Activated CD4-positive, alpha-beta T cell treated with anti-CD3 and anti-CD28 coated beads, Interleukin-10, Interleukin-2, amounts not matched to agents 100 ng/mL and 50 ng/mL, durations not matched to agents 16 hours and 8 hours (primary cell): Measurements from ENCODE around the gene ENPP7.

Source experiments
- DNase-seq: peaks from one replicate; pipeline ENCODE4 v3.0.0-alpha.2; 2020

Gene ENPP7, protein sequence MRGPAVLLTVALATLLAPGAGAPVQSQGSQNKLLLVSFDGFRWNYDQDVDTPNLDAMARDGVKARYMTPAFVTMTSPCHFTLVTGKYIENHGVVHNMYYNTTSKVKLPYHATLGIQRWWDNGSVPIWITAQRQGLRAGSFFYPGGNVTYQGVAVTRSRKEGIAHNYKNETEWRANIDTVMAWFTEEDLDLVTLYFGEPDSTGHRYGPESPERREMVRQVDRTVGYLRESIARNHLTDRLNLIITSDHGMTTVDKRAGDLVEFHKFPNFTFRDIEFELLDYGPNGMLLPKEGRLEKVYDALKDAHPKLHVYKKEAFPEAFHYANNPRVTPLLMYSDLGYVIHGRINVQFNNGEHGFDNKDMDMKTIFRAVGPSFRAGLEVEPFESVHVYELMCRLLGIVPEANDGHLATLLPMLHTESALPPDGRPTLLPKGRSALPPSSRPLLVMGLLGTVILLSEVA

DNA sequence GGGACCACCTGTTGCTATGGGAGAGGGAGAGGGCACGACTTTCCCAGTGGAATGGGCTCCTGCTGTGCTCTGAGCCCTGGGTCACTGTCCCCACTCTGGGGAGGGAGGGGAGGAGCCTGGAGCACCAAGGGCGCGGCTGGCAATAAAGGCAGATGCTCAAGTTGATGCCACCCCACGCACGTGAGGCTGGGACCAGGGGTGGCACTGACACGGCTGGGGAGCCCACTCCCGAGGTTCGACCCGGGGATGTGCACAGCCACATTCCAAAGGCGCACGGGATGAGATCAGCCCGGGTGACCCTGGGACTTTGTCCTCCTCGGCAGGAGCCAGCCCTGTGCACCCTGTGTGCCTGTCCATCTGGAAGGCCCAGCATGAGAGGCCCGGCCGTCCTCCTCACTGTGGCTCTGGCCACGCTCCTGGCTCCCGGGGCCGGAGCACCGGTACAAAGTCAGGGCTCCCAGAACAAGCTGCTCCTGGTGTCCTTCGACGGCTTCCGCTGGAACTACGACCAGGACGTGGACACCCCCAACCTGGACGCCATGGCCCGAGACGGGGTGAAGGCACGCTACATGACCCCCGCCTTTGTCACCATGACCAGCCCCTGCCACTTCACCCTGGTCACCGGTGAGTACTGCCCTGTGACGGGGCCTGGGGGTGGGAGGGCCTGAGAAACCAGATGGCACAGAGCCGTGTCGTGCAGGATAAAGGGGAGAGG lies at the start of gene ENPP7:
TSS of gene ENPP7 (plus strand) at position 175 of the 715 bp plus-strand sequence. CDS start at position 372, 197 bp downstream.
- no peak for DNase-seq

DNA sequence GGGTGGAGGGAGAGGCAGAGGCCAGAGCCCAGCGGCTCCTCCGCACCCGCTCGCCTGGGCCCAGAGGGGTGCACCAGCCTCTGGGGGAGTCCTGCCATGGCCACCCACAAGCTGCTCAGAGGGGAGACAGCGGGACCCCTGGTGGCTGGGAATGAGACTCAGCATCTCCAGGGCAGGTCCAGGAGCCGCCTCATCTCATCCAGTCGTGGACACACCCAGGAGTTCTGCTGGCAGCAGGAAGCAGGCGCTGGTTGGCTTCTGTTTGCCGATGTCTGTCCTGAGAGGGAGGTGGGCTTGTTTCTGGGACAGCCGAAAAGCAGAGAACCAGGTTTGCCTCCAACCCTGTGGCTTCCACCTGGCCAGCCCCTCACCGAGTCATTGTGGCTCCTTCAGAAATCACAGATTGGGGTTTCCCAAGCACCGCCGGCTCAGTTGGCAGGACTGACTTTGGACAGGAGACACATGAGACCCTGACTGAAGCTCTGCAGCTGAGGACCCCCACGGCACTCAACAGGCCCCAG lies 49.6 kb upstream of the ENPP7 start:
- no peak for DNase-seq

DNA sequence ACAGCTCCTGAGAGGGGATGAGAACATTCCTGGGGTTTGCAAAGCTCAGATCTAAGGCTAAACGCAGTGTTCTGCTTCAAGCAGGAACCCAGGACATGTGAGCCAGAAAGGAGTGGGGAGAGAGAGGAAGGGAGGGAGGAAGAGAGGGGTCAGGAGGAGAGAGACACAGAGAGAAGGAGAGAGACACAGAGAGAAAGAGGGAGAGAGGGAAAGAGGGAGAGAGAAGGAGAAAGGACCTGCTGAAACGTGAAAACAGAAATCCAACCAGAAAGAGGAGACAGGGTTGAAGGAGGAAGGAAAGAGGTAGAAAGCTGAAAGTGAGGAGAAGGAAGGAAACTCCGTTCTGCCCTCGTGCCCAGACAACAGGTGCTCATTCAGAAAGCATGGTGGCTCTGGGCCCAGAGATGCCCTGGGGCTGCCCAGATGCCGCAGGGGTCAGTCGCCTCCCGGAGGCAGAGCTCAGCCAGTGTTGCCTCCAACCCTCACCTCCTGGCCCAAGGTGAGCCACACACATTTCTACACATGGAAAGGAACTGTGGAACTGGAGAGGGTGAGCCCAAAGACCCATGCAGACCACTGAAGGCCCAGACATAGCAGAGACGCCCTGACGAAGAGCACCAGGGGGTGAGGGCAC lies 49.0 kb upstream of the ENPP7 start:
- no peak for DNase-seq

DNA sequence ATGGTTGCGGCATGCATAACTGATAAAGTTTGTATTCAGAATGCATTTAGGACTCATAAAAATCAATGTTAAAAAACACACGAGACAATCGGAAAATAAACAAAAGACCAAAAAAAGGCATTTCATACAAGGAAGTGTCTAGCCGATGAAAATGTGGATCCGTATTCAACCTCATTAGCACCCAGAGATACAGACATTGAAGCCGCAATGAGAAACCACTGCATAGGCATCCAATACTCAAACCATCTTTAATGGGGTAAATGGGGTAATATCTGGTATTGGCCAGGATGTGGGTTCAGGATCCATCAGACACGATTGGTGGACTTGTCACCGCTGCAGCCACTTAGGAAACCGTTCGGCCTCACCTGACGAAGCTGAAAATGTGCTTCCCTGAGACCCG lies 47.4 kb upstream of the ENPP7 start:
- DNase-seq = no peak

DNA sequence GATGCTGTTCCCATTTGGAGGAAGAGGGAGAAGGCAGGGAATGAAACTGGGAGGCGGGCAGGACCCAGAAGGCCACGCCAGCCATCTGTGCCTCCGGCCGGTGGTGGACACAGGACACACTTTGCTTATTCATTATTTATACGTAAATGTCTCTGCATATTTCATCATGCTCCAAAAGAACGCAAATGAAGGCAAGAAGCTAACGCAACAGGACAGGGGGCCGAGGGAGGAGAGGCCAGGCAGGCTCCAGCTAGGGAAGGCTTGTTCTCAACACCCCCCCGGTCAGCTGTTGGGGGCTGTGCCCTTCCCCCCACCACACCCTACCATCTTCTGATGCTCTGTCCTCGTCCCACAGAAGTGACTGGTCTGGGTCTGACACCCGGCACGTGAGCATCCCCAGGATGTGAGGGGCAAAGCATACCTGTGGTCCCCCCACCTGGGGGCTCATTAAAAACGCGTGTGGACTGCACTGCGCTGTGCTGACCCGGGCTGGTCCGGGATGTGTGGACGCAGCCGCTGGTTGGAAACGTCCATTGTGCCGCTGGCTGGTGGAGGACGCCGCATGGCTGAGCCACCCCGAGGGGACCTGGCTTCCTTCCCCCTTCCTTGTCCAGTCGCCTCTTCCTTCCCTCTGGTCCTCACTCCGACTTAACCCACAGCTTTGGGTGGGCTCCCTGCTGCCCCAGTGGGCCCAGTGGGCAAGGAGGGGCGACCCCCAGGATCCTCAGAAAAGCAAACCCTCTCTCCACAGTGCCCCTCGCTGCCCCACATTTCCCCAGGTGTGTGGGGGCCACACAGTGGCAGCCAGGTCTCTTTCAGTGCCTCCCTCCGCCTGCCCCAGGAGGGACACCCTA lies 46.4 kb upstream of the ENPP7 start:
- no peak for DNase-seq

- no peak for DNase-seq
Measured at GRCh38 chr17:79685121-79685520, 45.6 kb upstream of the ENPP7 start.

GRCh38 chr17:79686476-79686875 lies 44.3 kb upstream of the ENPP7 start:
- DNase-seq = no peak

GRCh38 chr17:79690466-79690865 lies 40.3 kb upstream of the ENPP7 start:
- no peak for DNase-seq

GRCh38 chr17:79690988-79691836 lies 39.5 kb upstream of the ENPP7 start:
- no peak for DNase-seq

- DNase-seq = no peak
Measured at GRCh38 chr17:79691931-79692330, 38.8 kb upstream of the ENPP7 start.

- no peak for DNase-seq
Measured at GRCh38 chr17:79693419-79693818, 37.3 kb upstream of the ENPP7 start.

DNA sequence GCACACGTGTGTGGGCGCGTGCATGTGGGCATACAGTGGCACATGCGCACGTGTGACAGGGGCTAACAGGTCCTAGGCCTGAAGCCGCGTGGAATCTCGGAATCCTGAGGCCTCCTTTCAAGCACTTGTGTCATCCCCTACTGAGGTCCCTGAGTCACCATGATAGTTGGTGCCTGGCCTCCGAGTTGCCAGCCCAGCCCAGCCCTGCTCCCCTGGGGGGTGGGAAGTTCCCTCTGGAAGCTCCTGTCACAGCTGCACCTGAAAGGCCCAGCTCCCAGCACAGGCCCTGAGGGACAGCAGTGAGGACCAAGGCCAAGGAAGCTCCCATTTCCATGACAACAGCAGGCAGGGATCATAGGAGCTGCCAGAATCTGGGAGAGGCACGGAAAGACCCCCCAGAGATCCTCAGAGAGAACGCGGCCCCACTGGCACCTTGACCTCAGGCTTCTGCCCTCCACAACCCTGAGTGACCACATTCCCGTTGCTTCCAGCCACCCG lies 35.4 kb upstream of the ENPP7 start:
- DNase-seq = no peak

GRCh38 chr17:79695797-79696609 lies 34.7 kb upstream of the ENPP7 start:
- DNase-seq = no peak

DNA sequence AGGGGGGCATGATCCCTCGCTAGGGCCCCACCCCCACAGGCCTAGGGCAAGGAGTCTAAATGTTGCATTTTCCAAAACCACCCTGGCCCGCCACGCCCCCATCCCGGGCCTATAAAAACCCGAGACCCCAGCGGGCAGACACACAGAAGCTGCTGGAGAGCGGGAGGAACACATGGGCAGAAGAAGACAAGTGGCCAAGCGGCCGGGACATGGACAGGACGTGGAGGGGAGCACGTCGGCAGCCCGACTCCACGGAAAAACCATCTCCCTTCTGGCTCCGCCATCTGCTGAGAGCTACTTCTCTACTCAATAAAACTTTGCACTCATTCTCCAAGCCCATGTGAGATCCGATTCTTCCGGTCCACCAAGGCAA lies 34.1 kb upstream of the ENPP7 start:
- no peak for DNase-seq

- no peak for DNase-seq
Measured at GRCh38 chr17:79698146-79698846, 32.4 kb upstream of the ENPP7 start.

- no peak for DNase-seq
Measured at GRCh38 chr17:79699386-79700036, 31.2 kb upstream of the ENPP7 start.

- no peak for DNase-seq
Measured at GRCh38 chr17:79700592-79700991, 30.2 kb upstream of the ENPP7 start.

GRCh38 chr17:79702034-79702433 lies 28.7 kb upstream of the ENPP7 start:
- no peak for DNase-seq

DNA sequence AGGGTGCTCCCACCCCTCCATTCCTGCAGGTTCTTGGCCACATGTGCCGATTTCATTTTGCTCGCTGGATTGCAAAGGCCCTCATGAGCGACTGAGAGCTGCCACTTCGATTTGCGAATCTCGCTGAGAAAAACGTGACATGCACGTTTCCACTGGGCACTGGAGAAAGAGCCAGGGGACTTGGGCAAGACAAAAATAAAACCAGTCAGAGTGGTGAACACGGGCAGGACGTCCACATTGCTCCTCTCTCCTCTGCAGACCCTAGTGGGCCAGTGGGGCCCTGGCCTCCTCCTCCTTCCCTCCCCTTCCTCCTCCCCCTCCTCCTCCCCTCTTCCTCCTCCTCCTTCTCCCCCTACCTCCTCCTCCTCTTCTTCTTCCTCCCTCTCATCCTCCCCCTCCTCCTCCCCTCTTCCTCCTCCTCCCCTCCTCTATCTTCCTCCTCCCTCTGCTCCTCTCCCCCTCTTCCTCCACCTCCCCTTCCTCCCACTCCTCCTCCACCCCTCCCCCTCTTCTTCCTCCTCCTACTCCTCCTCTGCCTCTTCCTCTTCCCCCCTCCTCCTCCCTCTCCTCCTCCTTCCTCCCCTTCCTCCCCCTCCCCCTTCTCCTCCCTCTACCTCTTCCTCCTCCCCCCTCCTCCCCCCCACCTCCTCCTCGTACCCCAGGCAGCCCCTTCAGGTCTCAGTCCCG lies 28.1 kb upstream of the ENPP7 start:
- DNase-seq = no peak
